MV-4-11 (cell line): ENCODE measurements around the gene GRAMD2B.
"Not testable (repeated sequence)": the region's sequence is repeated elsewhere in the genome, so short reads cannot be mapped to it uniquely, and the experiment has no call there.

Experiments
- DNase-seq: peaks from one replicate; lab custom pipeline; 2025; lab: John Stamatoyannopoulos, UW

The GRAMD2B gene

GRCh38 chr5:126422994-126423788 lies at the start of gene GRAMD2B:
TSS of gene GRAMD2B (plus strand) at chr5:126423409. CDS start at chr5:126423607, 198 bp downstream.
- peak; percentile 83 for DNase-seq

- DNase-seq, result no peak
These were observed 49.1 kb upstream of the GRAMD2B start for GRCh38 chr5:126374109-126374416.

- no peak for DNase-seq
These were observed 46.8 kb upstream of the GRAMD2B start for GRCh38 chr5:126376443-126376842.

GRCh38 chr5:126377424-126377823 lies 45.8 kb upstream of the GRAMD2B start:
- DNase-seq, result no peak

GRCh38 chr5:126380316-126380715 lies 42.9 kb upstream of the GRAMD2B start:
- DNase-seq, result not testable (repeated sequence)

- DNase-seq, result no peak
These were observed 40.0 kb upstream of the GRAMD2B start for GRCh38 chr5:126383246-126383645.

- no peak for DNase-seq
These were observed 39.4 kb upstream of the GRAMD2B start for GRCh38 chr5:126383776-126384175.

- no peak for DNase-seq
These were observed 38.2 kb upstream of the GRAMD2B start for GRCh38 chr5:126384985-126385384.

GRCh38 chr5:126385524-126386502 lies 37.4 kb upstream of the GRAMD2B start:
- no peak for DNase-seq

GRCh38 chr5:126389179-126389578 lies 34.0 kb upstream of the GRAMD2B start:
- DNase-seq, result no peak

- DNase-seq, result no peak
These were observed 33.2 kb upstream of the GRAMD2B start for GRCh38 chr5:126390051-126390450.

- no peak for DNase-seq
These were observed 31.8 kb upstream of the GRAMD2B start for GRCh38 chr5:126391386-126391785.

GRCh38 chr5:126394211-126394788 lies 28.9 kb upstream of the GRAMD2B start:
- DNase-seq, result no peak

GRCh38 chr5:126395198-126395597 lies 28.0 kb upstream of the GRAMD2B start:
- DNase-seq, result no peak

- no peak for DNase-seq
These were observed 27.6 kb upstream of the GRAMD2B start for GRCh38 chr5:126395605-126396004.

GRCh38 chr5:126396721-126397120 lies 26.5 kb upstream of the GRAMD2B start:
- DNase-seq, result not testable (repeated sequence)

- no peak for DNase-seq
These were observed 24.4 kb upstream of the GRAMD2B start for GRCh38 chr5:126398791-126399190.

GRCh38 chr5:126400621-126401251 lies 22.5 kb upstream of the GRAMD2B start:
- no peak for DNase-seq

GRCh38 chr5:126402621-126403555 lies 20.3 kb upstream of the GRAMD2B start:
- DNase-seq, result no peak

GRCh38 chr5:126403876-126404275 lies 19.3 kb upstream of the GRAMD2B start:
- DNase-seq, result no peak

- DNase-seq, result no peak
These were observed 12.6 kb upstream of the GRAMD2B start for GRCh38 chr5:126410623-126411022.
